GM23248 (cell line): ENCODE results near the gene IFI27L1. TPM values are rescaled to one million over a fixed set of nuclear protein-coding genes. Genes with fewer than 3 reads are reported as not detected.
A peak's percentile ranks its signal among the peaks of the same experiment; 100 is the strongest.

Experiments used
- DNase-seq: peaks from one replicate; pipeline ENCODE4 v3.0.0-alpha.2; 2015
- H2AFZ ChIP-seq: fragments of 200-600 bp; sonication (generic); 2 replicates; pipeline ENCODE4 v1.6.1; 2016; ENCODE audit warnings: antibody characterized with exemption
- H3F3A ChIP-seq: fragments of 200-600 bp; sonication (generic); 2 replicates; pipeline ENCODE4 v1.6.1; 2016; ENCODE audit warnings: mild to moderate bottlenecking, antibody characterized with exemption, mixed run types; ENCODE audit not compliant: insufficient read depth
- H3K27ac ChIP-seq: fragments of 200-600 bp; sonication (generic); 2 replicates; pipeline ENCODE4 v1.5.1; 2016; ENCODE audit warnings: mild to moderate bottlenecking
- H3K27me3 ChIP-seq: fragments of 200-600 bp; sonication (generic); replicated peaks from 2 replicates; pipeline ENCODE4 v1.6.1; 2016; ENCODE audit warnings: mild to moderate bottlenecking; ENCODE audit not compliant: insufficient read depth
- H3K36me3 ChIP-seq: fragments of 200-600 bp; sonication (generic); 2 replicates; pipeline ENCODE4 v1.6.1; 2016; ENCODE audit warnings: low read depth, mild to moderate bottlenecking
- H3K4me1 ChIP-seq: fragments of 200-600 bp; sonication (generic); 2 replicates; pipeline ENCODE4 v1.6.1; 2016; ENCODE audit warnings: mild to moderate bottlenecking; ENCODE audit not compliant: insufficient read depth
- H3K4me2 ChIP-seq: fragments of 200-600 bp; sonication (generic); one replicate; pipeline ENCODE4 v1.6.1; 2016; ENCODE audit warnings: mild to moderate bottlenecking; ENCODE audit not compliant: unreplicated experiment
- H3K4me3 ChIP-seq: fragments of 200-600 bp; sonication (generic); 2 replicates; pipeline ENCODE4 v1.5.1; 2016; ENCODE audit warnings: mild to moderate bottlenecking
- H3K79me2 ChIP-seq: fragments of 200-600 bp; sonication (generic); 2 replicates; pipeline ENCODE4 v1.6.1; 2016; ENCODE audit warnings: mild to moderate bottlenecking; ENCODE audit not compliant: insufficient read depth
- H3K9ac ChIP-seq: fragments of 200-600 bp; sonication (generic); 2 replicates; pipeline ENCODE4 v1.6.1; 2016; ENCODE audit warnings: mild to moderate bottlenecking
- H3K9me2 ChIP-seq: fragments of 200-600 bp; sonication (generic); 2 replicates; pipeline ENCODE4 v1.6.1; 2016; ENCODE audit warnings: mixed run types, mild to moderate bottlenecking, moderate library complexity; ENCODE audit not compliant: insufficient read depth
- H3K9me3 ChIP-seq: fragments of 200-600 bp; sonication (generic); one replicate; pipeline ENCODE4 v1.6.1; 2017; ENCODE audit warnings: low read depth
- H4K20me1 ChIP-seq: fragments of 200-600 bp; sonication (generic); 2 replicates; pipeline ENCODE4 v1.6.0; 2016; ENCODE audit not compliant: insufficient read depth
- EZH2 ChIP-seq: fragments of 200-600 bp; sonication (generic); IDR thresholded peaks from 2 replicates; pipeline ENCODE4 v1.6.1; 2018; ENCODE audit warnings: antibody characterized with exemption, mild to moderate bottlenecking; ENCODE audit not compliant: insufficient read depth, poor library complexity, severe bottlenecking
- EZH2phosphoT487 ChIP-seq: fragments of 200-600 bp; sonication (generic); IDR thresholded peaks from 2 replicates; pipeline ENCODE4 v1.6.1; 2018; ENCODE audit warnings: antibody characterized with exemption, moderate library complexity, mild to moderate bottlenecking, low read depth; ENCODE audit not compliant: insufficient read depth
- WGBS, 2 experiments: methylation state at CpG; one replicate each; pipeline ENCODE4 v1.1.6; 2015 to 2017; ENCODE audit warnings: low lambda C conversion rate in 2 of 2, low coverage in 1 of 2; ENCODE audit errors: missing lambda C conversion rate in 2 of 2; 5-methylcytosine and 5-hydroxymethylcytosine counted together
- in situ Hi-C: fragments of 300-500 bp; cut with MboI; formaldehyde crosslinking; loops from 2 replicates; pipeline ENCODE4 v1.15.0; 2020
- polyA plus RNA-seq: library from polyadenylated mRNA; unstranded; fragments of >200 nt; fragmentation: Nextera tagmentation; extraction: Ambion mirVana; gene quantifications from 2 replicates; pipeline ENCODE4 v1.2.1, GENCODE V29; 2016
- total RNA-seq: library from RNA; depleted of rRNA; stranded (reverse); fragments of >200 nt; shearing (Covaris generic); gene quantifications from 2 replicates; pipeline ENCODE4 v1.2.3, GENCODE V29; 2014

Gene IFI27L1
- total and polyA plus RNA-seq, 2 experiments from 2014 or later, result 13.5 to 32.6 TPM

- no peak for TF ChIP-seq EZH2
- no peak for TF ChIP-seq EZH2phosphoT487
- WGBS, 2 experiments, result 94% methylated on average over 13 of the region's 13 CpGs
- in situ Hi-C loops, result no loop called here
Measured at GRCh38 chr14:94040796-94041195, 40.3 kb upstream of the IFI27L1 start.

GRCh38 chr14:94041551-94042346, 39.4 kb upstream of the IFI27L1 start:
- Histone ChIP-seq H3K36me3 (no peaks in the 10 kb centered on the region), H3K9me3 (no peaks in the 10 kb centered on the region), H3K79me2 (no peaks in the 10 kb centered on the region), H3F3A (no peaks in the 10 kb centered on the region), H3K27ac (no peak overlapping the region), H3K4me3 (no peak overlapping the region), H2AFZ (no peak overlapping the region), H3K4me1 (peaks cover 5% of the 10 kb centered on the region; the same call in 1 of the 2 replicates), H3K27me3 (no peaks in the 10 kb centered on the region), H3K9me2 (no peaks in the 10 kb centered on the region), H4K20me1 (no peaks in the 10 kb centered on the region), H3K9ac (no peak overlapping the region), H3K4me2 (no peak overlapping the region)
- TF ChIP-seq EZH2phosphoT487, result no peak
- TF ChIP-seq EZH2, result no peak
- in situ Hi-C loops, result no loop called here
- peak; percentile 89 for DNase-seq
- 36 to 42% methylated on average over 18 of the region's 18 CpGs for WGBS, 2 experiments

More at GRCh38 chr14:94040796-94041195, 40.3 kb upstream of the IFI27L1 start:
- Histone ChIP-seq H4K20me1 (no peaks in the 10 kb centered on the region), H3K4me3 (no peak overlapping the region), H3K79me2 (no peaks in the 10 kb centered on the region), H3K27me3 (no peaks in the 10 kb centered on the region), H2AFZ (no peak overlapping the region), H3K9ac (no peak overlapping the region), H3K9me2 (no peaks in the 10 kb centered on the region), H3K36me3 (no peaks in the 10 kb centered on the region), H3K4me2 (no peak overlapping the region), H3K9me3 (no peaks in the 10 kb centered on the region), H3F3A (no peaks in the 10 kb centered on the region), H3K27ac (no peak overlapping the region), H3K4me1 (peaks cover 5% of the 10 kb centered on the region; the same call in 1 of the 2 replicates)
- DNase-seq, result no peak

GRCh38 chr14:94042433-94043091, 38.5 kb upstream of the IFI27L1 start:
- no peaks in the 10 kb centered on the region for H3K79me2 ChIP-seq
- H3F3A ChIP-seq, result no peaks in the 10 kb centered on the region
- peak; percentile 19 for DNase-seq
- no peak overlapping the region for H3K27ac ChIP-seq
- H3K9ac ChIP-seq, result no peak overlapping the region
- no peaks in the 10 kb centered on the region for H3K36me3 ChIP-seq
- H3K9me3 ChIP-seq, result no peaks in the 10 kb centered on the region
- H3K27me3 ChIP-seq, result no peaks in the 10 kb centered on the region
- peaks cover 5% of the 10 kb centered on the region; the same call in 1 of the 2 replicates for H3K4me1 ChIP-seq
- H3K4me3 ChIP-seq, result no peak overlapping the region
- H2AFZ ChIP-seq, result no peak overlapping the region
- no peak overlapping the region for H3K4me2 ChIP-seq
- 72% methylated on average over 12 of the region's 12 CpGs for WGBS, 2 experiments
- no peak for TF ChIP-seq EZH2
- no peak for TF ChIP-seq EZH2phosphoT487
- in situ Hi-C loops, result no loop called here
- no peaks in the 10 kb centered on the region for H4K20me1 ChIP-seq
- H3K9me2 ChIP-seq, result no peaks in the 10 kb centered on the region

GRCh38 chr14:94043111-94043755, 37.9 kb upstream of the IFI27L1 start:
- Histone ChIP-seq H3K79me2 (no peaks in the 10 kb centered on the region), H3K27me3 (no peaks in the 10 kb centered on the region), H3F3A (no peaks in the 10 kb centered on the region; the same call in 1 of the 2 replicates), H2AFZ (no peak overlapping the region), H3K4me1 (peaks cover 5% of the 10 kb centered on the region; the same call in 1 of the 2 replicates), H3K27ac (no peak overlapping the region), H3K4me3 (no peak overlapping the region), H3K4me2 (no peak overlapping the region), H3K9me2 (no peaks in the 10 kb centered on the region), H3K9me3 (no peaks in the 10 kb centered on the region), H4K20me1 (no peaks in the 10 kb centered on the region), H3K9ac (no peak overlapping the region), H3K36me3 (peaks cover 3% of the 10 kb centered on the region; the same call in 1 of the 2 replicates)
- DNase-seq, result peak; percentile 59
- no peak for TF ChIP-seq EZH2phosphoT487
- TF ChIP-seq EZH2, result no peak
- WGBS, 2 experiments, result 56 to 66% methylated on average over 13 of the region's 13 CpGs
- in situ Hi-C loops, result no loop called here
